ENCODE results near the gene CRYL1.

The CRYL1 gene

GRCh38 chr13:20431080-20431479 is 94.6 kb downstream of the CRYL1 start:
- DNase-seq = no peak
- intact Hi-C loops (cut with DNase I) = no loop called here

- intact Hi-C loops (cut with DNase I) = no loop called here
- no peak for DNase-seq
These were observed 95.4 kb downstream of the CRYL1 start for GRCh38 chr13:20430296-20430695.

GRCh38 chr13:20429682-20430081 is 96.0 kb downstream of the CRYL1 start:
- no peak for DNase-seq
- intact Hi-C loops (cut with DNase I) = no loop called here

GRCh38 chr13:20428666-20429644 is 96.7 kb downstream of the CRYL1 start:
- no peak for DNase-seq
- intact Hi-C loops (cut with DNase I) = no loop called here

GRCh38 chr13:20426766-20427448 is 98.8 kb downstream of the CRYL1 start:
- DNase-seq = no peak
- intact Hi-C loops (cut with DNase I) = no loop called here

GRCh38 chr13:20425819-20426219 is 99.8 kb downstream of the CRYL1 start:
- DNase-seq = no peak
- intact Hi-C loops (cut with DNase I) = no loop called here

GRCh38 chr13:20424949-20425348 is 100.7 kb downstream of the CRYL1 start:
- intact Hi-C loops (cut with DNase I) = no loop called here
- no peak for DNase-seq

- intact Hi-C loops (cut with DNase I) = no loop called here
- DNase-seq = no peak
These were observed 101.2 kb downstream of the CRYL1 start for GRCh38 chr13:20424559-20424852.

GRCh38 chr13:20422362-20422761 is 103.3 kb downstream of the CRYL1 start:
- intact Hi-C loops (cut with DNase I) = no loop called here
- no peak for DNase-seq

- intact Hi-C loops (cut with DNase I) = no loop called here
- DNase-seq = no peak
These were observed 104.7 kb downstream of the CRYL1 start for GRCh38 chr13:20420938-20421337.

GRCh38 chr13:20418953-20419352 is 106.7 kb downstream of the CRYL1 start:
- DNase-seq = no peak
- intact Hi-C loops (cut with DNase I) = no loop called here

- intact Hi-C loops (cut with DNase I) = no loop called here
These were observed 109.4 kb downstream of the CRYL1 start for GRCh38 chr13:20416223-20416745.

GRCh38 chr13:20415694-20416107 is 110.0 kb downstream of the CRYL1 start:
- no peak for DNase-seq
- intact Hi-C loops (cut with DNase I) = no loop called here

More at GRCh38 chr13:20416223-20416745, 109.4 kb downstream of the CRYL1 start:
- no peak for DNase-seq

- intact Hi-C loops (cut with DNase I) = no loop called here
- no peak for DNase-seq
These were observed 110.4 kb downstream of the CRYL1 start for GRCh38 chr13:20415306-20415679.

GRCh38 chr13:20414546-20415305 is 110.9 kb downstream of the CRYL1 start:
- peak in 1 of 10 donors; percentile 80 for DNase-seq
- intact Hi-C loops (cut with DNase I) = no loop called here

- DNase-seq = peak in 1 of 10 donors; percentile 16
These were observed 112.8 kb downstream of the CRYL1 start for GRCh38 chr13:20412691-20413355.

GRCh38 chr13:20411638-20412342 is 113.9 kb downstream of the CRYL1 start:
- peak in 1 of 10 donors; percentile 39 for DNase-seq

More at GRCh38 chr13:20412691-20413355, 112.8 kb downstream of the CRYL1 start:
- intact Hi-C loops (cut with DNase I) = no loop called here

GRCh38 chr13:20410726-20411125 is 114.9 kb downstream of the CRYL1 start:
- intact Hi-C loops (cut with DNase I) = no loop called here
- no peak for DNase-seq

More at GRCh38 chr13:20411638-20412342, 113.9 kb downstream of the CRYL1 start:
- intact Hi-C loops (cut with DNase I) = no loop called here

GRCh38 chr13:20408181-20408580 is 117.5 kb downstream of the CRYL1 start:
- DNase-seq = peak in 2 of 10 donors; percentile 6 to 29
- intact Hi-C loops (cut with DNase I) = no loop called here

All from posterior cingulate gyrus (tissue), 11 donors.